GM18867 (cell line): Measurements from ENCODE around the gene CHMP3.

Source experiments
- ATAC-seq: cut with Tn5 transposase; IDR thresholded peaks from one replicate; pipeline ENCODE4 v1.9.1; 2021; ENCODE audit warnings: mild to moderate bottlenecking, moderate library complexity; ENCODE audit not compliant: unreplicated experiment

CHMP3 gene

GRCh38 chr2:86476092-86476491 lies 87.2 kb downstream of the CHMP3 start:
- ATAC-seq = no peak

- no peak for ATAC-seq
These were observed 91.6 kb downstream of the CHMP3 start for GRCh38 chr2:86471637-86472036.

- no peak for ATAC-seq
These were observed 92.4 kb downstream of the CHMP3 start for GRCh38 chr2:86470890-86471289.

GRCh38 chr2:86468162-86469033 lies 94.8 kb downstream of the CHMP3 start:
- no peak for ATAC-seq

GRCh38 chr2:86466306-86466705 lies 96.9 kb downstream of the CHMP3 start:
- no peak for ATAC-seq

- ATAC-seq = no peak
These were observed 98.6 kb downstream of the CHMP3 start for GRCh38 chr2:86464652-86465051.

GRCh38 chr2:86461042-86461743 lies 102.0 kb downstream of the CHMP3 start:
- ATAC-seq = no peak

GRCh38 chr2:86455181-86455580 lies 108.1 kb downstream of the CHMP3 start:
- ATAC-seq = no peak

GRCh38 chr2:86454238-86454637 lies 109.0 kb downstream of the CHMP3 start:
- ATAC-seq = no peak

GRCh38 chr2:86453836-86454235 lies 109.4 kb downstream of the CHMP3 start:
- ATAC-seq = no peak
